SK-N-MC (cell line): ENCODE results near the gene SRGAP1.

Experiments
- EZH2 ChIP-seq: fragments of 200-600 bp; sonication (generic); IDR thresholded peaks from one replicate; pipeline ENCODE4 v1.6.1; 2017; ENCODE audit warnings: antibody characterized with exemption
- FOXP2 ChIP-seq: optimal IDR thresholded peaks from 2 replicates; pipeline ENCODE3; 2011; ENCODE audit warnings: mild to moderate bottlenecking, moderate library complexity; ENCODE audit not compliant: insufficient read depth; ENCODE audit errors: extremely low read length, control extremely low read depth
- POLR2AphosphoS5 ChIP-seq: IDR thresholded peaks from 2 replicates; pipeline ENCODE4 v1.6.1; 2012; ENCODE audit warnings: mild to moderate bottlenecking, low read depth, low read length, borderline replicate concordance

GRCh38 chr12:64160021-64160710, 315.7 kb downstream of the SRGAP1 start:
- TF ChIP-seq POLR2AphosphoS5 (no peak), EZH2 (no peak), FOXP2 (no peak)
